Measurements from ENCODE around the gene ATP2A3.

Gene ATP2A3

DNA sequence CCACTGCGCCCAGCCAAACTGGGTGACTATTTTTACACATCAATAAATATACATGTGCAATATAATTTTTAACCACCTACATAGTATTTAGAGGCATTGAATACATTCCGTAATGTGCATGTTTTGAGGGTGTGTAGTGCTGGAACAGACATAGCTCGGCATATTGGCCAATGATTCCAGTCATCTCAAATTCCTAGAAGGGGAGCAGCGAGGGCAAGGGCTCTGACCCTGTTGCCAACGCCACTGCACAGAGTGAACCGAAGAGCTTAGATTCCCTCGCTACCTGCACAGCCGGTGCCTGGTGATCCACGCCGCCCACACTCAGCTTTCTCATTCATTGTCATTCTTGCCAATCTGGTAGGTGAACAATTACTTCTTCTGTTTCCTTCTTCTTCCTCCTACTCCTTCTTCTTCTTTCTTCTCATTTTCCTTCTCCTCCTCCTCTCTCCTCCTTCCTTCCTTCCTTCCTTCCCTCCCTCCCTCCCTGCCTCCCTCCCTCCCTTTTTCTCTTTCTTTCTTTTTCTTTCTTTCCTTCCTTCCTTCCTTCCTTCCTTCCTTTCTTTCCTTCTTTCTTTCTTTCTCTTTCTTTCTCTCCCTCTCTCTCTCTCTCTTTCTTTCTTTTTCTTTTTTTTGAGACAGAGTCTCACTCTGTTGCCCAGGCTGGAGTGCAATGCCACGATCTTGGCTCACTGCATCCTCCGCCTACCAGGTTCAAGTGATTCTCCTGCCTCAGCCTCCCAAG is 26.3 kb upstream of the ATP2A3 start:
- TF ChIP-seq, protein P1, sequence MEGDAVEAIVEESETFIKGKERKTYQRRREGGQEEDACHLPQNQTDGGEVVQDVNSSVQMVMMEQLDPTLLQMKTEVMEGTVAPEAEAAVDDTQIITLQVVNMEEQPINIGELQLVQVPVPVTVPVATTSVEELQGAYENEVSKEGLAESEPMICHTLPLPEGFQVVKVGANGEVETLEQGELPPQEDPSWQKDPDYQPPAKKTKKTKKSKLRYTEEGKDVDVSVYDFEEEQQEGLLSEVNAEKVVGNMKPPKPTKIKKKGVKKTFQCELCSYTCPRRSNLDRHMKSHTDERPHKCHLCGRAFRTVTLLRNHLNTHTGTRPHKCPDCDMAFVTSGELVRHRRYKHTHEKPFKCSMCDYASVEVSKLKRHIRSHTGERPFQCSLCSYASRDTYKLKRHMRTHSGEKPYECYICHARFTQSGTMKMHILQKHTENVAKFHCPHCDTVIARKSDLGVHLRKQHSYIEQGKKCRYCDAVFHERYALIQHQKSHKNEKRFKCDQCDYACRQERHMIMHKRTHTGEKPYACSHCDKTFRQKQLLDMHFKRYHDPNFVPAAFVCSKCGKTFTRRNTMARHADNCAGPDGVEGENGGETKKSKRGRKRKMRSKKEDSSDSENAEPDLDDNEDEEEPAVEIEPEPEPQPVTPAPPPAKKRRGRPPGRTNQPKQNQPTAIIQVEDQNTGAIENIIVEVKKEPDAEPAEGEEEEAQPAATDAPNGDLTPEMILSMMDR (IDR thresholded peaks at IDR 0.05; ENCODE audit: borderline replicate concordance, control extremely low read depth, extremely low read depth, insufficient read depth, missing control alignments), result no peak
- DNase-seq (ENCODE audit: low spot score), result no peak
- in situ Hi-C loops (cut with MboI; ENCODE audit: low sequenced_read_pairs, unreplicated experiment), result no loop called here

DNA sequence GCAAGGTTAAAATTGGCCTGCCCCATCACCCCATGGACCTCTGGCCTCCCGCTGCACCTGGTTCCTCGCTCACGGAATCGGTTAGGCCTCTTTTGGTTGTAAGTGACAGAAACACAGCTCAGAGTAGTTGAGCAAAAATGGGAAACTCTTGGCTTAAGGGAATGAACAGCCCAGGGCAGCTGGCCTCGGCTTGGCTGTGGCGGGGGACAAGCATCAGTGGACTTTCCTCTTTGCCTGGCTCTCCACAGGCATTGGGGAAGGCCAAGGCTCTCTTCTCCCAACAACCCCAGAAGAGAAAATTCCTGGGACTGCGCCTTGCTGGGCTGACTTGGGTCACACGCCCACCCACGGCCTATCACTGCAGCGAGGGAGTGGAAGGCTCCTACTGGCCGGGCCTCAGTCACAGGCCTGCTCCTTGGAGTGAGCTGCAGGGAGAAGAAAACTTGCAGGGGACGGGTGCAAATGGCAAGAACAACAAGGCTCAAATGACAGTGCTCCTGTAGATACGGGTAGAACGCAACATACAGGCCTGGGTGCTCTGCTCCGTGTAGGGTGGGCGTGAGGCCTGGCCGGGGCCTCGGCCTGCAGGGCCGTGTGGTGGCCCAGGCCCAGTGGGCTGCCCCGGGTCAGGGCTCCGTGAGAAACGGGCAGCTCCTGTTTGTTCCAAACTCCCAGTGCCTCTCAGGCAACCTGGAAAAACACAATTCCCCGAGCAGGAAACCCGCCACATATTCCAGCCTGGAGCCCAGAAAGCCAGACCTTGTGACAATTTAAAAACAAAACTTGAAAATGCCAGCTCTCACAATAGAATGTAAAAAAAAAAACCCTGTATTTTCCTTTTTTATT is 25.0 kb upstream of the ATP2A3 start:
- TF ChIP-seq, protein P1 (IDR thresholded peaks at IDR 0.05; ENCODE audit: borderline replicate concordance, control extremely low read depth, extremely low read depth, insufficient read depth, missing control alignments), result no peak
- in situ Hi-C loops (cut with MboI; ENCODE audit: low sequenced_read_pairs, unreplicated experiment), result no loop called here
- DNase-seq (ENCODE audit: low spot score), result no peak

DNA sequence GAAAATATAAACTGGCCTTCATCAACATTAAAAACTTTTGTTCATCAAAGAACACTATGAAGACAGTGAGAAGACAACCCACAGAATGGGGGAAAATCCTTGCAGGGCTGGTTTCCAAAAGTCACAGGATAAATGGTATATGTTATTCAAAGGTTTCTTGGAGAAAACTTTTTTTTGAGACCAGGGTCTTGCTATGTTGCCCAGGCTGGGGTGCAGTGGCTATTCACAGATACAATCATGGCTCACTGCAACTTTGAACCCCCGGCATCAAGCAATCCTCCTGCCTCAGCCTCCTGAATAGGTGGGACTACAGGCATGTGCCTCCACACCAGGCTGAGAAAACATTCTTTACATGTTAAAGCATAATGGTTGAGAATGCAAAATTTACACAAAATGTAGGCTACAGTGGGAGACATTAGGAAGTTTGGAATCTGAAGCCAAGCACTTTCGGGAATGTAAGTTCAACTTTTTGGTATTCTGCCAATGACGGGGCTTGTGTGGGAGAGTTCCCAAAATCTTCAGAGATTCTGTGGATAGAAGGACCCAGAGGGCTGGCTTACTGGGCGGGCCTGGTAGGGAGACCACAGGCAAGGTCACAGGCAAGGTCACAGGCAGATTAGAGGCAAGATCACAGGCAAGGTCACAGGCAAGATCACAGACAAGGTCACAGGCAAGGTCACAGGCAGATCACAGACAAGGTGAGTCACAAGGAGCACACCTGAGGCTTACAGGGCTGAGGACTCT is 24.2 kb upstream of the ATP2A3 start:
- DNase-seq (ENCODE audit: low spot score), result no peak
- TF ChIP-seq, protein P1 (IDR thresholded peaks at IDR 0.05; ENCODE audit: borderline replicate concordance, control extremely low read depth, extremely low read depth, insufficient read depth, missing control alignments), result no peak
- in situ Hi-C loops (cut with MboI; ENCODE audit: low sequenced_read_pairs, unreplicated experiment), result no loop called here

DNA sequence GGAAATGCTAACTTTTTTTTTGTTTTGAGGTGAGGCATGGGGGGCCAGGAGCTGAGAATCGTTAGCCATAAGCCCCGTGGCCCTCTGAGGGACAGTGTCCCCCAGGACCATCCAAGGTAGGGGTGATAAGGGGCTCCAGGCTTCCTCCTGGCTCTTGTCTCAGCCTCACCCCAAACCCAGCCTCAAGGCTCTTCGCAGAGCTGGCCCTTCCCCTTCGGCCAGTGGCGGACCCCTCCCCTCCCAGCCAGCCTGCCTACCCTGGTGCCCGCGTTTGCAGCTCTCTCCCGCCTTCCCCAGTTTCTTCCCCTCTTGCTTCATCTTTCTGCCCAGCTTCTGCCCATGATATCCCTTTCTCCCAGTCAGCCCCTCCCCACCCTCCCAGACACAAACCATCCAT is 22.7 kb upstream of the ATP2A3 start:
- no peak for DNase-seq (ENCODE audit: low spot score)
- in situ Hi-C loops (cut with MboI; ENCODE audit: low sequenced_read_pairs, unreplicated experiment), result no loop called here
- TF ChIP-seq, protein P1 (IDR thresholded peaks at IDR 0.05; ENCODE audit: borderline replicate concordance, control extremely low read depth, extremely low read depth, insufficient read depth, missing control alignments), result no peak

DNA sequence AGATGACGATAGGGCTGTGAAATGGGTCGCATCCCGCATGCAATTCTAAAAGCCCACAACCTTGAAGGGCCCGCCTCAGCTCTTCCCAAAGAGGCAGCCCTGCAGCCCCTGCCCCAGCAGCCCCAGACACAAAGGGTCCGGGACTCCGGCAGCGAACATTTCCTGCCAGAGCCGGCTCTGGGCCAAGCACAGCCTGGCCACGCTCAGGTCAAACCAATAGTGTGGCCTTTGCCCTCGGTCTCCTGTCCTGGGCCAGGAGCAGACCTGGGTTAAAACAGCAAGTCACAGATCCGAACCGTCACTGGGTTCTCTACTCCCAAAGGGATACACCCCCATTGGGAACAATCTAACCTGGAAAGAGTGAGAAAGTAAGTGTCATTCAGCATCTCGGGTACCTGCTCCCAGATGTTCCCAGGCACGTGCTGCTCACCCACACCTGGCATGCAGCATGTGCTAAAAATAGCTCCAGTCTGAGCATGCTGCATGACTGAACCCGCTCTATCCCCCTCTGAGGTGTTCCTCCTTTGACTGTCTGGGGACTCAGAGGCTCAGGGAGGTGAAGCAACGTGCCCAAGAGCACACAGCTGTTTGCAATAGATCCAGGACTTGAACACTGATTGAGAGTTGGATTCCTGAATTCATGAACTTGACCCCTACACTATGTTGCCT is 22.2 kb upstream of the ATP2A3 start:
- in situ Hi-C loops (cut with MboI; ENCODE audit: low sequenced_read_pairs, unreplicated experiment), result no loop called here
- DNase-seq (ENCODE audit: low spot score), result no peak

More for the DNA sequence above, 22.2 kb upstream of the ATP2A3 start:
- TF ChIP-seq, protein P1 (IDR thresholded peaks at IDR 0.05; ENCODE audit: borderline replicate concordance, control extremely low read depth, extremely low read depth, insufficient read depth, missing control alignments), result no peak

All from GM13976 (cell line).